ENCODE measurements around the gene PERM1. TPM values are rescaled to one million over a fixed set of nuclear protein-coding genes. Genes with fewer than 3 reads are reported as not detected.

The PERM1 gene
- total and polyA plus RNA-seq, 2 donors (not counting 1 experiment from before 2014, with no cell fraction given): not detected

DNA sequence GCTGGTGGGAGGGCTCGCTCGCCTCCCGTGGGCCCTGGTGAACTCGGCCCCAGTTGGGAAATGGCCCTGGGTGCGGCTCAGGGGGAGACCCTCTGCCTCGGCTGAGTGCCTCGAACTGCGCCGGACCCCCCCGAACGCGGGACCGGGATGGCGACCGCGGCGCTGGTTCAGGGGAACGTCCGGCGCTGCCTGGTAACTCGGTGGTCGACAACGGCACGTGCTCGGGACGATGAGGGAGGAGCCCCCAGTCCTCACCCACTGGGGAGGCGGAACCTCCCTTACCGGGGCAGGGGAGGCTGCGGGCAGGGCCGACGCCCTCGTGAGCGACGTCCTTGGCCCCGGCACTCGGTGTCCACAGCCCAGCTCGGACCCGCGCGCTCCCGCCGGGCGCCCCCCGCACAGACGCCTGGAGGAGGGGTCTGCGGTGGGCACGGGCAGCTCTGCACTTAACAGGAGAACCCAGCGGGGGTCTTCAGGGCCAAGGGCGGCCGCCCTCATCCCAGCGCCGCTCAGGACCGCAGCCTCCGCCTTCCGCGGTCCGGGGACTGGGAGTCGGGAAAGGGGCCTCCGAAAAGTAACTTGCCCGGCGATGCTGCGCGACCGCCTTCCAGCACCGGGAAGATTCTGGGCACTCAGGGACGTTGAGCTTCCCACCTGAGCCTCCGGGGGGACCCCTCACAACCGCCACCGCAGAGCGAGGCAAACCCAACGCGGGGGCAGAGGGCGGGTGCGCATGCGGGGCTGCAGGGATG, 16.3 kb upstream of the PERM1 start:
- Histone ChIP-seq H3K9me3 (ENCODE audit: control extremely low read depth in 1 of 3, control insufficient read depth in 2 of 3, insufficient read depth in 1 of 3, low read length in 2 of 3) (peaks cover 0 to 27% (median 0%) of the 10 kb centered on the region in 3 donors), H3K36me3 (replicated peaks in 1 of 2; ENCODE audit: control extremely low read depth in 1 of 2, control insufficient read depth in 1 of 2, extremely low read depth in 1 of 2, insufficient read depth in 2 of 2, low read length in 1 of 2) (no peaks in the 10 kb centered on the region), H3K79me2 (ENCODE audit: control insufficient read depth, insufficient read depth, low read length) (no peaks in the 10 kb centered on the region), H3K27me3 (replicated peaks in 1 of 4; ENCODE audit: control extremely low read depth in 1 of 4, control insufficient read depth in 3 of 4, insufficient read depth in 4 of 4, low read length in 3 of 4) (peaks cover 0 to 68% (median 28%) of the 10 kb centered on the region in 4 experiments), H3K4me2 (replicated peaks; ENCODE audit: low read depth, low read length, poor library complexity, severe bottlenecking) (peak overlapping the region; percentile 99), H4K20me1 (ENCODE audit: control insufficient read depth, insufficient read depth, low read length, poor library complexity, severe bottlenecking) (no peaks in the 10 kb centered on the region), H2AFZ (ENCODE audit: insufficient read depth, low read depth, low read length, poor library complexity, severe bottlenecking) (no peak overlapping the region), H3K27ac (ENCODE audit: low read length in 2 of 2) (no peak overlapping the region), H3K4me1 (ENCODE audit: control insufficient read depth in 2 of 2, insufficient read depth in 2 of 2, low read length in 2 of 2) (peaks cover 33 to 43% of the 10 kb centered on the region in 2 donors), H3K9ac (ENCODE audit: low read length) (no peak overlapping the region), H3K4me3 (ENCODE audit: control extremely low read depth in 1 of 5, extremely low read depth in 1 of 5, insufficient read depth in 1 of 5, low read depth in 2 of 5, low read length in 4 of 5) (no peak overlapping the region)
- 9% methylated on average over 75 of the region's 75 CpGs for WGBS (ENCODE audit: insufficient coverage)
- peaks cover 20% of the 10 kb centered on the region for H3K27me3 Mint-ChIP-seq
- ATAC-seq (ENCODE audit: low read depth) (no peak), DNase-seq (peak; percentile 58)
- intact Hi-C loops (cut with micrococcal nuclease): no loop called here
- ChIA-PET CTCF (interaction anchor here (1.5 kb wide), 1 partner anchor 14 kb away, joined by 6 read pairs; no protein-coding TSS in a partner anchor), POLR2A (interaction anchor here (0.5 kb wide), 1 partner anchor 1247 kb away, joined by 7 read pairs; no protein-coding TSS in a partner anchor)
- no peak overlapping the region for H3K27ac Mint-ChIP-seq
- peak overlapping the region; percentile 56 for H3K4me3 Mint-ChIP-seq
- peak; percentile 72 for TF ChIP-seq EZH2 (IDR thresholded peaks at IDR 0.05; ENCODE audit: borderline replicate concordance, insufficient read depth, low read depth, low read length, poor library complexity, severe bottlenecking)
- TF ChIP-seq, protein P1, sequence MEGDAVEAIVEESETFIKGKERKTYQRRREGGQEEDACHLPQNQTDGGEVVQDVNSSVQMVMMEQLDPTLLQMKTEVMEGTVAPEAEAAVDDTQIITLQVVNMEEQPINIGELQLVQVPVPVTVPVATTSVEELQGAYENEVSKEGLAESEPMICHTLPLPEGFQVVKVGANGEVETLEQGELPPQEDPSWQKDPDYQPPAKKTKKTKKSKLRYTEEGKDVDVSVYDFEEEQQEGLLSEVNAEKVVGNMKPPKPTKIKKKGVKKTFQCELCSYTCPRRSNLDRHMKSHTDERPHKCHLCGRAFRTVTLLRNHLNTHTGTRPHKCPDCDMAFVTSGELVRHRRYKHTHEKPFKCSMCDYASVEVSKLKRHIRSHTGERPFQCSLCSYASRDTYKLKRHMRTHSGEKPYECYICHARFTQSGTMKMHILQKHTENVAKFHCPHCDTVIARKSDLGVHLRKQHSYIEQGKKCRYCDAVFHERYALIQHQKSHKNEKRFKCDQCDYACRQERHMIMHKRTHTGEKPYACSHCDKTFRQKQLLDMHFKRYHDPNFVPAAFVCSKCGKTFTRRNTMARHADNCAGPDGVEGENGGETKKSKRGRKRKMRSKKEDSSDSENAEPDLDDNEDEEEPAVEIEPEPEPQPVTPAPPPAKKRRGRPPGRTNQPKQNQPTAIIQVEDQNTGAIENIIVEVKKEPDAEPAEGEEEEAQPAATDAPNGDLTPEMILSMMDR (IDR thresholded peaks at IDR 0.05): no peak
- peaks cover 16% of the 10 kb centered on the region for H3K4me1 Mint-ChIP-seq
- no peaks in the 10 kb centered on the region for H3K9me3 Mint-ChIP-seq (ENCODE audit: insufficient read depth)

DNA sequence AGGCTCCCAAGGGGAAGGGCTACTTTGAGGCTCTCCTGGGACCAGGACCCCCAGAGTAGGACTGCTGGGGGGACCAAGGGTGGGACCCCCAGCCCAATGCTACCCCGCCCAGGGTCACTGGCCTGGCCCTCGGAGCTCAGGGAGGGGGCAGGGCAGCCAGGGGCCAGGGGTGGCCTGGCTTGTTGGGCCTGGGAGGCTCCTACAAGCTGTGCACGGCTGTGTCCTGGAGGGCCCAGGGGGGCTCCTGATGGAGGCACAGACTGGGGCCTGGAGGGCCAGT, 15.8 kb upstream of the PERM1 start:
- Histone ChIP-seq H2AFZ (ENCODE audit: insufficient read depth, low read depth, low read length, poor library complexity, severe bottlenecking) (no peak overlapping the region), H3K79me2 (ENCODE audit: control insufficient read depth, insufficient read depth, low read length) (no peaks in the 10 kb centered on the region), H4K20me1 (ENCODE audit: control insufficient read depth, insufficient read depth, low read length, poor library complexity, severe bottlenecking) (no peaks in the 10 kb centered on the region), H3K27me3 (replicated peaks in 1 of 4; ENCODE audit: control extremely low read depth in 1 of 4, control insufficient read depth in 3 of 4, insufficient read depth in 4 of 4, low read length in 3 of 4) (peaks cover 0 to 67% (median 24%) of the 10 kb centered on the region in 4 experiments), H3K4me3 (ENCODE audit: control extremely low read depth in 1 of 5, extremely low read depth in 1 of 5, insufficient read depth in 1 of 5, low read depth in 2 of 5, low read length in 4 of 5) (no peak overlapping the region), H3K9me3 (ENCODE audit: control extremely low read depth in 1 of 3, control insufficient read depth in 2 of 3, insufficient read depth in 1 of 3, low read length in 2 of 3) (peaks cover 0 to 32% (median 0%) of the 10 kb centered on the region in 3 donors), H3K27ac (ENCODE audit: low read length in 2 of 2) (no peak overlapping the region), H3K9ac (ENCODE audit: low read length) (no peak overlapping the region), H3K4me2 (replicated peaks; ENCODE audit: low read depth, low read length, poor library complexity, severe bottlenecking) (no peak overlapping the region), H3K36me3 (replicated peaks in 1 of 2; ENCODE audit: control extremely low read depth in 1 of 2, control insufficient read depth in 1 of 2, extremely low read depth in 1 of 2, insufficient read depth in 2 of 2, low read length in 1 of 2) (no peaks in the 10 kb centered on the region), H3K4me1 (ENCODE audit: control insufficient read depth in 2 of 2, insufficient read depth in 2 of 2, low read length in 2 of 2) (peaks cover 33 to 43% of the 10 kb centered on the region in 2 donors)
- H3K4me1 Mint-ChIP-seq: peaks cover 16% of the 10 kb centered on the region
- WGBS (ENCODE audit: insufficient coverage): 46% methylated on average over 3 of the region's 3 CpGs
- no peak for ATAC-seq (ENCODE audit: low read depth)
- peaks cover 20% of the 10 kb centered on the region for H3K27me3 Mint-ChIP-seq
- H3K4me3 Mint-ChIP-seq: no peak overlapping the region
- H3K9me3 Mint-ChIP-seq (ENCODE audit: insufficient read depth): no peaks in the 10 kb centered on the region
- intact Hi-C loops (cut with micrococcal nuclease): no loop called here
- POLR2A ChIA-PET: interaction anchor here (0.5 kb wide), 1 partner anchor 1248 kb away, joined by 7 read pairs; no protein-coding TSS in a partner anchor
- TF ChIP-seq EZH2 (IDR thresholded peaks at IDR 0.05; ENCODE audit: borderline replicate concordance, insufficient read depth, low read depth, low read length, poor library complexity, severe bottlenecking): no peak
- H3K27ac Mint-ChIP-seq: no peak overlapping the region
- DNase-seq: no peak
- CTCF ChIA-PET: interaction anchor here (1.0 to 1.5 kb wide), 2 partner anchors 9 to 13 kb away, joined by 4 to 6 read pairs; no protein-coding TSS in a partner anchor
